NB4 (cell line): ENCODE data around the gene F2RL1.

ENCODE experiments used
- CTCF ChIP-seq: IDR thresholded peaks from one replicate; pipeline ENCODE4 v1.5.1; 2012; ENCODE audit warnings: low read depth, low read length
- POLR2A ChIP-seq: IDR thresholded peaks from 2 replicates; pipeline ENCODE4 v1.6.1; 2011; ENCODE audit warnings: mild to moderate bottlenecking; ENCODE audit not compliant: insufficient read length; ENCODE audit errors: extremely low read depth

- TF ChIP-seq CTCF (no peak), POLR2A (no peak)
Measured at GRCh38 chr5:76781775-76782174, 37.1 kb upstream of the F2RL1 start.
